Brain microvascular endothelial cell (primary cell): Measurements from ENCODE around the gene STK32C.

ENCODE experiments used
- DNase-seq: peaks from one replicate; pipeline ENCODE4 v3.0.0-alpha.2; 2020
- H3K27ac ChIP-seq: fragments of 250-450 bp; sonication (Bioruptor Pico); 2 replicates; pipeline ENCODE4 v1.5.1; 2020; ENCODE audit warnings: mild to moderate bottlenecking, moderate library complexity
- H3K27me3 ChIP-seq: fragments of 250-450 bp; sonication (Bioruptor Pico); replicated peaks from 2 replicates; pipeline ENCODE4 v1.5.1; 2020; ENCODE audit warnings: mild to moderate bottlenecking
- H3K36me3 ChIP-seq: fragments of 250-450 bp; sonication (Bioruptor Pico); replicated peaks from 2 replicates; pipeline ENCODE4 v1.5.1; 2020; ENCODE audit warnings: mild to moderate bottlenecking
- H3K4me3 ChIP-seq: 2 replicates; pipeline ENCODE4 v1.5.1; 2011; ENCODE audit warnings: low read depth, mild to moderate bottlenecking, control low read depth, low read length, moderate library complexity
- in situ Hi-C: cut with HindIII; loops from 2 replicates; pipeline ENCODE4 v1.10.0; 2017; ENCODE audit warnings: low sequenced_read_pairs, low pct_ligation_motif_present
- TF ChIP-seq, protein P1 (sequence below): IDR thresholded peaks from 2 replicates; pipeline ENCODE4 v1.5.1; 2011; ENCODE audit warnings: low read depth, mild to moderate bottlenecking, moderate library complexity, low read length, control low read depth, inconsistent platforms; ENCODE audit errors: missing control alignments

STK32C gene

GRCh38 chr10:132182591-132182990, 125.2 kb downstream of the STK32C start:
- TF ChIP-seq, protein P1, sequence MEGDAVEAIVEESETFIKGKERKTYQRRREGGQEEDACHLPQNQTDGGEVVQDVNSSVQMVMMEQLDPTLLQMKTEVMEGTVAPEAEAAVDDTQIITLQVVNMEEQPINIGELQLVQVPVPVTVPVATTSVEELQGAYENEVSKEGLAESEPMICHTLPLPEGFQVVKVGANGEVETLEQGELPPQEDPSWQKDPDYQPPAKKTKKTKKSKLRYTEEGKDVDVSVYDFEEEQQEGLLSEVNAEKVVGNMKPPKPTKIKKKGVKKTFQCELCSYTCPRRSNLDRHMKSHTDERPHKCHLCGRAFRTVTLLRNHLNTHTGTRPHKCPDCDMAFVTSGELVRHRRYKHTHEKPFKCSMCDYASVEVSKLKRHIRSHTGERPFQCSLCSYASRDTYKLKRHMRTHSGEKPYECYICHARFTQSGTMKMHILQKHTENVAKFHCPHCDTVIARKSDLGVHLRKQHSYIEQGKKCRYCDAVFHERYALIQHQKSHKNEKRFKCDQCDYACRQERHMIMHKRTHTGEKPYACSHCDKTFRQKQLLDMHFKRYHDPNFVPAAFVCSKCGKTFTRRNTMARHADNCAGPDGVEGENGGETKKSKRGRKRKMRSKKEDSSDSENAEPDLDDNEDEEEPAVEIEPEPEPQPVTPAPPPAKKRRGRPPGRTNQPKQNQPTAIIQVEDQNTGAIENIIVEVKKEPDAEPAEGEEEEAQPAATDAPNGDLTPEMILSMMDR, result no peak
- no peak for DNase-seq
- in situ Hi-C loops, result no loop called here
- no peaks in the 10 kb centered on the region for H3K36me3 ChIP-seq
- no peak overlapping the region for H3K27ac ChIP-seq
- peaks cover 32% of the 10 kb centered on the region for H3K27me3 ChIP-seq
- H3K4me3 ChIP-seq, result no peak overlapping the region

GRCh38 chr10:132181691-132182425, 125.9 kb downstream of the STK32C start:
- H3K36me3 ChIP-seq, result no peaks in the 10 kb centered on the region
- H3K27ac ChIP-seq, result no peak overlapping the region
- peaks cover 25% of the 10 kb centered on the region for H3K27me3 ChIP-seq
- no peak overlapping the region for H3K4me3 ChIP-seq
- in situ Hi-C loops, result no loop called here
- DNase-seq, result no peak
- TF ChIP-seq, protein P1, result no peak

DNA sequence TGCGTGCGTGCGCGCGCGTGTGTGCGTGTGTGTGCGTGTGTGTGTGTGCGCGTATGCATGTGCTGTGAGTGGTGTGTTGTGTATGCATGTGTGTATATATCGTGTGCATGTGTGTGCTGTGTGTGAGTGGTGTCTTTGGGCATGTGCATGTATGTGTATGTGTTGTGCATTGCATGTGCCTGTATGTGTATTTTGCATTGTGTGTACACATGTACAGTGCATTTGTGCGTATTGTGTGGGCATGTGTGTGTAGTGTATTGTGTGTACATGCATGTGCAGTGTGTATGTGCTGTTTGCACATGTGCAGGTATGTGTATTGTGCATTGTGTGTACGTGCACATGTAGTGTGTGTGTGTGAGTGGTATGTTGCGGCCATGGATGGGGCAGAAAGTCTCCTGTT, 127.0 kb downstream of the STK32C start:
- H3K36me3 ChIP-seq, result no peaks in the 10 kb centered on the region
- H3K27ac ChIP-seq, result no peak overlapping the region
- DNase-seq, result no peak
- H3K4me3 ChIP-seq, result no peak overlapping the region
- peaks cover 19% of the 10 kb centered on the region for H3K27me3 ChIP-seq
- in situ Hi-C loops, result no loop called here
- TF ChIP-seq, protein P1, result no peak

DNA sequence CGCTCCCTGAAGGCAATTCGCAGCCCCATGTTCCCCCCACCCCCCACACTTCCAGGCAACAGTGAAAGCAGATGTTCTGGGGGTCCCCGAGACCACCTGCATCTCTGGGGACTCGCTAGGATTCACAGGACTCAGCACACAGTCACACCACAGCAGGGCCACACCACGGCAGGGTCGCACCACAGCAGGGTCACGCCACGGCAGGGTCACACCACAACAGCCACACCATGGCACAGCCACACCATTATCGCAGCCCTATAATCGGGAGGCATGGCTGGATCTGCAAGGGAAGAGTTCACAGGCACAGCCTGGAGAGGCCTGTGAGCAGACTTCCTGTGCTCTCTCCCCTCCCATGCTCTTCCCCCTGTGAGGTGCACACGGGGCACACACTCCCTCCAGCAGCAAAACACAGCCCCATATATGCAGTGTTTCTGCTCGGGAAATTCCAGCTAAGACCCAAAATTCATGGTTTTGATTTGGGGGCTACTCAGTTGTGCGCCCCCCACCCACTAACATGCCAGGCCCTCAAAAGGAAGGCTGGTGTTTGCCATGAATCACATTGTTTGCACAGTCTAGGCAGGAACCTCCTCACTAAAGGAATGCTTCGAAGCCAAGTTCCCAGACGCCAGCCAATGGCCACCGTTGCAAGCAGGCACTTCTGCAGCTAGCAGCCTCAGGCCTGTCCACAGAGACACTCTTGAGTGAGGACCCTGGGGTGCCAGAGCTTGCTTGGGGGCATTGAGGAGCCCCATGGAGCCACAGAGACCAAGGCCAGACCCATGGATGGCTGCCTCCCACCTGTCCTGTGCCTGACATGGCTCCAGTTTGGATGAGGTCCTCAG, 128.0 kb downstream of the STK32C start:
- in situ Hi-C loops, result no loop called here
- H3K36me3 ChIP-seq, result no peaks in the 10 kb centered on the region
- H3K4me3 ChIP-seq, result no peak overlapping the region
- H3K27ac ChIP-seq, result no peak overlapping the region
- TF ChIP-seq, protein P1, result no peak
- no peak for DNase-seq
- peaks cover 9% of the 10 kb centered on the region for H3K27me3 ChIP-seq

- no peak for DNase-seq
- Histone ChIP-seq H3K4me3 (no peak overlapping the region), H3K36me3 (no peaks in the 10 kb centered on the region), H3K27ac (no peak overlapping the region), H3K27me3 (peaks cover 2% of the 10 kb centered on the region)
- TF ChIP-seq, protein P1, result no peak
- in situ Hi-C loops, result no loop called here
Measured at GRCh38 chr10:132178672-132179545, 128.8 kb downstream of the STK32C start.
